BE2C (cell line): Measurements from ENCODE around the gene ALCAM.

Experiments used
- DNase-seq: peaks from one replicate; pipeline ENCODE4 v3.0.0-alpha.2; 2020
- H3K27me3 ChIP-seq: fragments of 250-450 bp; sonication (Bioruptor Pico); 2 replicates; pipeline ENCODE4 v1.5.1; 2020; ENCODE audit warnings: mild to moderate bottlenecking
- H3K36me3 ChIP-seq: fragments of 250-450 bp; sonication (Bioruptor Pico); 2 replicates; pipeline ENCODE4 v1.5.1; 2020; ENCODE audit warnings: mild to moderate bottlenecking
- H3K4me1 ChIP-seq: fragments of 250-450 bp; sonication (Bioruptor Pico); 2 replicates; pipeline ENCODE4 v1.5.1; 2020
- H3K4me3 ChIP-seq: 2 replicates; pipeline ENCODE4 v1.5.1; 2011; ENCODE audit warnings: low read depth, low read length
- H3K9me3 ChIP-seq: fragments of 250-450 bp; sonication (Bioruptor Pico); 2 replicates; pipeline ENCODE4 v1.5.1; 2020
- TF ChIP-seq, protein P1 (sequence below): IDR thresholded peaks from 2 replicates; pipeline ENCODE4 v1.5.1; 2012; ENCODE audit warnings: mild to moderate bottlenecking, low read depth, low read length

The ALCAM gene

DNA sequence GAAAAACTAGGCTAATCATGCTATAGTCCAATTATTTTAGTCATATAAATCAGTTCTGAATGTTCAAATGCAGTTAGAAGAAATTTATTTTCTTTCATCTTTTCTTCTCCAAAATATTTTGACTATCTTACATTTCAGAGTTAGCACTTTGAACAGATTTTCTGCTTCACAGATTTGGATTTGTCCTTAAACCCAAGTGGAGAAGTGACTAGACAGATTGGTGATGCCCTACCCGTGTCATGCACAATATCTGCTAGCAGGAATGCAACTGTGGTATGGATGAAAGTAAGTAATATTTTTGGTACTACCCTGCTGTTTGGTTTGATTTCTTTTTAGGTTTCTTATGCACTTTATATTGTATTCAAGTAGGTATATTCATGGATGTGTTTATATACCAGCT lies 178.3 kb downstream of the ALCAM start:
- Histone ChIP-seq H3K4me3 (no peak overlapping the region), H3K9me3 (no peaks in the 10 kb centered on the region), H3K36me3 (peaks cover 97% of the 10 kb centered on the region), H3K27me3 (no peaks in the 10 kb centered on the region), H3K4me1 (no peaks in the 10 kb centered on the region)
- TF ChIP-seq, protein P1, sequence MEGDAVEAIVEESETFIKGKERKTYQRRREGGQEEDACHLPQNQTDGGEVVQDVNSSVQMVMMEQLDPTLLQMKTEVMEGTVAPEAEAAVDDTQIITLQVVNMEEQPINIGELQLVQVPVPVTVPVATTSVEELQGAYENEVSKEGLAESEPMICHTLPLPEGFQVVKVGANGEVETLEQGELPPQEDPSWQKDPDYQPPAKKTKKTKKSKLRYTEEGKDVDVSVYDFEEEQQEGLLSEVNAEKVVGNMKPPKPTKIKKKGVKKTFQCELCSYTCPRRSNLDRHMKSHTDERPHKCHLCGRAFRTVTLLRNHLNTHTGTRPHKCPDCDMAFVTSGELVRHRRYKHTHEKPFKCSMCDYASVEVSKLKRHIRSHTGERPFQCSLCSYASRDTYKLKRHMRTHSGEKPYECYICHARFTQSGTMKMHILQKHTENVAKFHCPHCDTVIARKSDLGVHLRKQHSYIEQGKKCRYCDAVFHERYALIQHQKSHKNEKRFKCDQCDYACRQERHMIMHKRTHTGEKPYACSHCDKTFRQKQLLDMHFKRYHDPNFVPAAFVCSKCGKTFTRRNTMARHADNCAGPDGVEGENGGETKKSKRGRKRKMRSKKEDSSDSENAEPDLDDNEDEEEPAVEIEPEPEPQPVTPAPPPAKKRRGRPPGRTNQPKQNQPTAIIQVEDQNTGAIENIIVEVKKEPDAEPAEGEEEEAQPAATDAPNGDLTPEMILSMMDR = no peak
- DNase-seq = no peak

GRCh38 chr3:105553851-105554250 lies 187.1 kb downstream of the ALCAM start:
- Histone ChIP-seq H3K4me1 (no peaks in the 10 kb centered on the region), H3K4me3 (no peak overlapping the region), H3K36me3 (peaks cover 68% of the 10 kb centered on the region), H3K27me3 (no peaks in the 10 kb centered on the region), H3K9me3 (no peaks in the 10 kb centered on the region)
- TF ChIP-seq, protein P1 = no peak
- DNase-seq = no peak

GRCh38 chr3:105555206-105555605 lies 188.5 kb downstream of the ALCAM start:
- TF ChIP-seq, protein P1 = no peak
- Histone ChIP-seq H3K4me3 (no peak overlapping the region), H3K4me1 (no peaks in the 10 kb centered on the region), H3K36me3 (peaks cover 59% of the 10 kb centered on the region), H3K27me3 (no peaks in the 10 kb centered on the region), H3K9me3 (no peaks in the 10 kb centered on the region)
- DNase-seq = no peak

GRCh38 chr3:105559856-105560255 lies 193.1 kb downstream of the ALCAM start:
- peaks cover 21% of the 10 kb centered on the region for H3K36me3 ChIP-seq
- no peak for DNase-seq
- H3K4me1 ChIP-seq = no peaks in the 10 kb centered on the region
- no peaks in the 10 kb centered on the region for H3K9me3 ChIP-seq
- H3K27me3 ChIP-seq = no peaks in the 10 kb centered on the region
- no peak overlapping the region for H3K4me3 ChIP-seq
- TF ChIP-seq, protein P1 = no peak

GRCh38 chr3:105561876-105562275 lies 195.2 kb downstream of the ALCAM start:
- TF ChIP-seq, protein P1 = no peak
- no peak for DNase-seq
- no peaks in the 10 kb centered on the region for H3K4me1 ChIP-seq
- H3K4me3 ChIP-seq = no peak overlapping the region
- H3K27me3 ChIP-seq = no peaks in the 10 kb centered on the region
- H3K36me3 ChIP-seq = peaks cover 16% of the 10 kb centered on the region
- no peaks in the 10 kb centered on the region for H3K9me3 ChIP-seq

DNA sequence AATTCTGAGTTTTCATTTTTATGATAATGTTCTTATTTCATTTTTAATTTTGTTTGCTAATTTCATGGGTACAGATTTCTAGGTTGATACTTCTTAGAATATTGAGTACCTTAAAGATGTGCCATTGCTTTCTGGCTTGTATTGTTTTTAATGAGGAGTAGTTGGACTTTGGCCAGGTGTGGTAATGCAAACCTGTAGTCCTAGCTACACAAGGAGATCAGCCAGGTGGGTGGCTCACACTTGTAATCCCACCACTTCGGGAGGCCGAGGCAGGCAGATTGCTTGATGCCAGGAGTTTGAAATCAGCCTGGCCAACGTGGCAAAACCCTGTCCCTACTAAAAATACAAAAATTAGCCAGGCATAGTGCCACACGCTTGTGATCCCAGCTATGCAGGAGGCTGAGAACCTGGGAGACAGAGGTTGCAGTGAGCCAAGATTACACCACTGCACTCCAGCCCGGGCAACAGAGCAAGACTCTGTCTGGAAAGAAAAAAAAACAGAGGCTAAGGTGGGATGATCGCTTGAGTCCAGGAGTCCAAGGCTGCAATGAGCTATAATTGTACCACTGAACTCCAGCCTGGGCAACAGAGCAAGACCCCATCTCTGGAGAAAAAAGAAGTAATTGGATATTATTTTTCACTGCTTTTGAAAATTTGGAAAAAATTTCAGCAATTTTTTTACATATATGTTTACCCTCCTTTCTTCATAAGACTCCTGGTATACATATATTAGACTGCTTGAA lies 198.0 kb downstream of the ALCAM start:
- Histone ChIP-seq H3K4me1 (no peaks in the 10 kb centered on the region), H3K36me3 (peaks cover 15% of the 10 kb centered on the region), H3K27me3 (no peaks in the 10 kb centered on the region), H3K4me3 (no peak overlapping the region), H3K9me3 (no peaks in the 10 kb centered on the region)
- no peak for DNase-seq
- TF ChIP-seq, protein P1 = no peak
